ENCODE data around the gene KCNQ1. TPM values are rescaled to one million over a fixed set of nuclear protein-coding genes. Genes with fewer than 3 reads are reported as not detected.

Gene KCNQ1
- total RNA-seq, 1 experiment from 2014 or later: not detected

DNA sequence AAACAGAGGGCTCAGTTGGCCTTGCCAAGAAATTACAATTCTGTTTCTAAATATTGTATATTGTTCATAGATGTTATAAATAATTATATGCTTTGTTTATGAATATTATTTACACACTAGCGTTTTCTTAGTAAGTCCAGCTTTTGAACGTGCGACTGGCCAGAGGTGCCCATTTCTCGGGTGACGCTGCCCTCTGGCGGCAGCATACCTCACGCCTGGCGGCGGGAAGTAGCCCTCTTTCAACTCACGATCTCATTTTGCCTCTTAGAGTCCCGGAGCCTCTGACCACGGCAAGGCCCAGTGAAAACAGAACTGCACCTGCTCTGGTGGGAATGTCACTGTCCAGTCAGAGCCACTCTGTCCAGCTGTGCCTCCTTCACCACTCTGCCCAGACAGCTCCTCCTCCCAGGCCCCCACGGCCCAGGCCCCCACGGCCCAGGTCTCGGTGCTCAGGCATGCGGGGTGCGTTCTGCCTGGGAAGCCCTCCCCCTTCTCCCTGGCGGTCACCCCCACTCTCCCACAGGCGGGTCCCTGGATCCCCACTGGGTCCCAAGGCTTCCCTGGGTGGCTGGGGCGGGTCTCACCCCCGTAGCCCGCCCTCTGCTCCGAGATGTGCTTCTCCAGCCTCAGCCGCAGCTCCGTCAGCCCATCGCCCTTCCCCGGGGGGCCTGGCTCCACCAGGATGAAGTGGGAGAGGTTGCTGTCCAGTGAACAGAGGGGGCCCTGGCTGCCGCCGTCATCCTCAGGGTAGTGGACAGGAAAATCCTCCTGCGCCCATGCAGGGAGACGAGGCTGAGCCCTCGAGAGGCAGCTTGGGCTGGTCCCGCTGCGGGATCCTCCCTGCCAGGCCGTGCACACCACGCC, 24.9 kb upstream of the KCNQ1 start:
- Histone ChIP-seq H3K4me1 (replicated peaks; ENCODE audit: insufficient read depth) (no peaks in the 10 kb centered on the region), H3K36me3 (ENCODE audit: low read depth) (no peaks in the 10 kb centered on the region), H3F3A (ENCODE audit: insufficient read depth, low read depth) (no peaks in the 10 kb centered on the region), H3K4me2 (0 out of 2 replicates have a peak overlapping the region, but pooled peaks have one; percentile 26), H3K27me3 (ENCODE audit: insufficient read depth, low read depth) (peaks cover 10% of the 10 kb centered on the region; the same call in 1 of the 2 replicates), H4K20me1 (ENCODE audit: insufficient read depth) (no peaks in the 10 kb centered on the region), H2AFZ (no peak overlapping the region), H3K9me3 (ENCODE audit: insufficient read depth, low read depth) (no peaks in the 10 kb centered on the region), H3K79me2 (ENCODE audit: low read depth) (no peaks in the 10 kb centered on the region), H3K27ac (no peak overlapping the region), H3K9me2 (ENCODE audit: insufficient read depth) (no peaks in the 10 kb centered on the region), H3K4me3 (no peak overlapping the region)
- POLR2A ChIA-PET (ENCODE audit: unreplicated experiment): no interaction called here
- DNase-seq: peak; percentile 45 to 61
- intact Hi-C loops (cut with micrococcal nuclease; ENCODE audit: unreplicated experiment): loop anchor here (1.0 to 5.0 kb wide), 4 partner anchors 20 to 253 kb away; partner anchors contain the start of gene TSSC4
- BruUV-seq (replicated peaks): no TSS peak
- no peak for TF ChIP-seq EZH2 (IDR thresholded peaks at IDR 0.05; ENCODE audit: low read depth)
- TF ChIP-seq, protein P1, sequence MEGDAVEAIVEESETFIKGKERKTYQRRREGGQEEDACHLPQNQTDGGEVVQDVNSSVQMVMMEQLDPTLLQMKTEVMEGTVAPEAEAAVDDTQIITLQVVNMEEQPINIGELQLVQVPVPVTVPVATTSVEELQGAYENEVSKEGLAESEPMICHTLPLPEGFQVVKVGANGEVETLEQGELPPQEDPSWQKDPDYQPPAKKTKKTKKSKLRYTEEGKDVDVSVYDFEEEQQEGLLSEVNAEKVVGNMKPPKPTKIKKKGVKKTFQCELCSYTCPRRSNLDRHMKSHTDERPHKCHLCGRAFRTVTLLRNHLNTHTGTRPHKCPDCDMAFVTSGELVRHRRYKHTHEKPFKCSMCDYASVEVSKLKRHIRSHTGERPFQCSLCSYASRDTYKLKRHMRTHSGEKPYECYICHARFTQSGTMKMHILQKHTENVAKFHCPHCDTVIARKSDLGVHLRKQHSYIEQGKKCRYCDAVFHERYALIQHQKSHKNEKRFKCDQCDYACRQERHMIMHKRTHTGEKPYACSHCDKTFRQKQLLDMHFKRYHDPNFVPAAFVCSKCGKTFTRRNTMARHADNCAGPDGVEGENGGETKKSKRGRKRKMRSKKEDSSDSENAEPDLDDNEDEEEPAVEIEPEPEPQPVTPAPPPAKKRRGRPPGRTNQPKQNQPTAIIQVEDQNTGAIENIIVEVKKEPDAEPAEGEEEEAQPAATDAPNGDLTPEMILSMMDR (conservative IDR thresholded peaks at IDR 0.05): peak; percentile 76
- CTCF ChIA-PET: interaction anchor here (0.5 to 2.8 kb wide), 6 partner anchors 111 to 271 kb away, joined by 3 to 29 read pairs (median 4); no protein-coding TSS in a partner anchor

DNA sequence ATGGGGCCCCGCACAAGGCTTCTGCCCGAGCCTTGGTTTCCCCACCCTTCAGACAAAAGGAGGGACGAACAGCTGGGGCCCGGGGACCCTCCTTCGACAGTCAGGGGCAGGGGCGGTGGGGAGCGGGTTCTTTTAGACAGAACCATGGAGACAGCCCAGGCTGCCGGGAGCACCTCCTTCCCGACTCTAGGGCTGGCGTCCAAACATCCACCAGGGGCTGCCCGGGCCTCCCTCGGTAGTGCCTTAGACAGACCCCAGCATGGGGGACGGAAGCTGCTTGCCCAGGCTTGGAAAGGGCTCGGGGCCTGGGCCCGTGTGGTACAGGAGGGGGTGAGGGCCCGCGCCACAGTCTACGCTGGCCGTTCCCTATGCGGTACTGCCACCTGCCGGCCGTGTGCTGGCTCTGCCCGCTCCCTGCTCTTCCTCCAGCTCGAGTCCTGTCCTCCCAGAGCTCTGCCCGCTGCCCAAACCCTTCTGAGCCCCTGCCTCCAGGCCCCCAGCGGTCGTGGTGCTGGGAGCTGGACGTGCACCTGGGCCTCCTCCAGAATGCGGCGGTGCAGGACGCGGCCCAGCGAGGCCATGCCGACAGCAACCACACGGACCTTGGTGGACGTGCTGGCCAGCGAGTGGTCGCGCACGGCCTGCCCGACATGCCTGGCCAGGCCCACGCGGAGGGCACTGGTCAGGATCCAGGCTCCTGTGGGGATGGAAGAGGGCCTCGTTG, 24.1 kb upstream of the KCNQ1 start:
- Histone ChIP-seq H3K27ac (no peak overlapping the region), H3K4me1 (replicated peaks; ENCODE audit: insufficient read depth) (no peaks in the 10 kb centered on the region), H3K36me3 (ENCODE audit: low read depth) (no peaks in the 10 kb centered on the region), H4K20me1 (ENCODE audit: insufficient read depth) (no peaks in the 10 kb centered on the region), H3K9me2 (ENCODE audit: insufficient read depth) (no peaks in the 10 kb centered on the region), H3K27me3 (ENCODE audit: insufficient read depth, low read depth) (peaks cover 10% of the 10 kb centered on the region; the same call in 1 of the 2 replicates), H3K79me2 (ENCODE audit: low read depth) (no peaks in the 10 kb centered on the region), H2AFZ (no peak overlapping the region), H3F3A (ENCODE audit: insufficient read depth, low read depth) (no peaks in the 10 kb centered on the region), H3K4me2 (0 out of 2 replicates have a peak overlapping the region, but pooled peaks have one; percentile 36), H3K4me3 (no peak overlapping the region), H3K9me3 (ENCODE audit: insufficient read depth, low read depth) (no peaks in the 10 kb centered on the region)
- intact Hi-C loops (cut with micrococcal nuclease; ENCODE audit: unreplicated experiment): loop anchor here (1.0 kb wide), 1 partner anchor 20 kb away; the partner anchor contains the start of gene TSSC4
- ChIA-PET POLR2A (ENCODE audit: unreplicated experiment) (no interaction called here), CTCF (interaction anchor here (0.5 to 2.8 kb wide), 4 partner anchors 111 to 271 kb away, joined by 3 to 29 read pairs (median 6); no protein-coding TSS in a partner anchor)
- no peak for TF ChIP-seq EZH2 (IDR thresholded peaks at IDR 0.05; ENCODE audit: low read depth)
- TF ChIP-seq, protein P1 (conservative IDR thresholded peaks at IDR 0.05): peak; percentile 77
- peak; percentile 37 to 54 for DNase-seq
- no TSS peak for BruUV-seq (replicated peaks)
